ENCODE measurements around the gene SORBS1.

Gene SORBS1

GRCh38 chr10:95559896-95560277, 1.3 kb downstream of the SORBS1 start:
- TF ChIP-seq EZH2 (optimal IDR thresholded peaks at IDR 0.05; ENCODE audit: low read depth, low read length): no peak
- no peak for TF ChIP-seq CTCF (IDR thresholded peaks at IDR 0.05; ENCODE audit: low read length)
- no peak for TF ChIP-seq EZH2phosphoT487 (IDR thresholded peaks at IDR 0.05; ENCODE audit: low read length)
- no peaks in the 10 kb centered on the region for H3K27me3 ChIP-seq (replicated peaks; ENCODE audit: insufficient read depth, low read length)
- H3K4me3 ChIP-seq (ENCODE audit: low read length): peak overlapping the region; percentile 84
- H3K4me2 ChIP-seq (ENCODE audit: low read depth, low read length): peak overlapping the region; percentile 97
- H3K9me3 ChIP-seq (replicated peaks; ENCODE audit: insufficient read depth, low read length): no peaks in the 10 kb centered on the region
- H2AFZ ChIP-seq (ENCODE audit: low read length): no peak overlapping the region; the same call in 1 of the 2 replicates
- 0 out of 2 replicates have a peak, but pooled peaks cover 3% of the 10 kb centered on the region for H3F3A ChIP-seq (ENCODE audit: insufficient read depth, low read length)
- H4K20me1 ChIP-seq (ENCODE audit: insufficient read depth, low read length): no peaks in the 10 kb centered on the region
- no peaks in the 10 kb centered on the region for H3K9me2 ChIP-seq (replicated peaks; ENCODE audit: insufficient read depth, low read length)
- H3K9ac ChIP-seq (ENCODE audit: low read length): no peak overlapping the region
- no peaks in the 10 kb centered on the region for H3K36me3 ChIP-seq (replicated peaks; ENCODE audit: insufficient read depth, low read length)
- 0 out of 2 replicates have a peak, but pooled peaks cover 9% of the 10 kb centered on the region for H3K4me1 ChIP-seq (ENCODE audit: low read length)
- no peaks in the 10 kb centered on the region for H3K79me2 ChIP-seq (ENCODE audit: low read length)
- H3K27ac ChIP-seq (ENCODE audit: low read length): no peak overlapping the region
- DNase-seq: no peak

- Histone ChIP-seq H2AFZ (ENCODE audit: low read length) (no peak overlapping the region), H3K4me1 (ENCODE audit: low read length) (0 out of 2 replicates have a peak, but pooled peaks cover 9% of the 10 kb centered on the region), H3K4me2 (ENCODE audit: low read depth, low read length) (no peak overlapping the region), H3K27me3 (replicated peaks; ENCODE audit: insufficient read depth, low read length) (no peaks in the 10 kb centered on the region), H3K79me2 (ENCODE audit: low read length) (no peaks in the 10 kb centered on the region), H3K9ac (ENCODE audit: low read length) (no peak overlapping the region), H3K27ac (ENCODE audit: low read length) (no peak overlapping the region), H4K20me1 (ENCODE audit: insufficient read depth, low read length) (no peaks in the 10 kb centered on the region), H3K4me3 (ENCODE audit: low read length) (no peak overlapping the region), H3K36me3 (replicated peaks; ENCODE audit: insufficient read depth, low read length) (no peaks in the 10 kb centered on the region), H3F3A (ENCODE audit: insufficient read depth, low read length) (0 out of 2 replicates have a peak, but pooled peaks cover 3% of the 10 kb centered on the region), H3K9me2 (replicated peaks; ENCODE audit: insufficient read depth, low read length) (no peaks in the 10 kb centered on the region), H3K9me3 (replicated peaks; ENCODE audit: insufficient read depth, low read length) (no peaks in the 10 kb centered on the region)
- TF ChIP-seq CTCF (IDR thresholded peaks at IDR 0.05; ENCODE audit: low read length) (no peak), EZH2 (optimal IDR thresholded peaks at IDR 0.05; ENCODE audit: low read depth, low read length) (no peak), EZH2phosphoT487 (IDR thresholded peaks at IDR 0.05; ENCODE audit: low read length) (no peak)
- no peak for DNase-seq
Observed at GRCh38 chr10:95559471-95559870, 1.7 kb downstream of the SORBS1 start.

- Histone ChIP-seq H2AFZ (ENCODE audit: low read length) (no peak overlapping the region), H3K9me2 (replicated peaks; ENCODE audit: insufficient read depth, low read length) (no peaks in the 10 kb centered on the region), H3F3A (ENCODE audit: insufficient read depth, low read length) (0 out of 2 replicates have a peak, but pooled peaks cover 3% of the 10 kb centered on the region), H3K27me3 (replicated peaks; ENCODE audit: insufficient read depth, low read length) (no peaks in the 10 kb centered on the region), H3K9me3 (replicated peaks; ENCODE audit: insufficient read depth, low read length) (no peaks in the 10 kb centered on the region), H3K79me2 (ENCODE audit: low read length) (no peaks in the 10 kb centered on the region), H4K20me1 (ENCODE audit: insufficient read depth, low read length) (no peaks in the 10 kb centered on the region), H3K36me3 (replicated peaks; ENCODE audit: insufficient read depth, low read length) (no peaks in the 10 kb centered on the region), H3K4me2 (ENCODE audit: low read depth, low read length) (no peak overlapping the region), H3K9ac (ENCODE audit: low read length) (no peak overlapping the region), H3K27ac (ENCODE audit: low read length) (no peak overlapping the region), H3K4me3 (ENCODE audit: low read length) (no peak overlapping the region), H3K4me1 (ENCODE audit: low read length) (0 out of 2 replicates have a peak, but pooled peaks cover 9% of the 10 kb centered on the region)
- no peak for DNase-seq
- TF ChIP-seq EZH2 (optimal IDR thresholded peaks at IDR 0.05; ENCODE audit: low read depth, low read length) (no peak), EZH2phosphoT487 (IDR thresholded peaks at IDR 0.05; ENCODE audit: low read length) (no peak), CTCF (IDR thresholded peaks at IDR 0.05; ENCODE audit: low read length) (no peak)
Observed at GRCh38 chr10:95558593-95559320, 2.4 kb downstream of the SORBS1 start.
